GM18867 (cell line): ENCODE results near the gene PDHX.

Experiments used
- ATAC-seq: cut with Tn5 transposase; IDR thresholded peaks from one replicate; pipeline ENCODE4 v1.9.1; 2021; ENCODE audit warnings: mild to moderate bottlenecking, moderate library complexity; ENCODE audit not compliant: unreplicated experiment

The PDHX gene

GRCh38 chr11:35042913-35043312 is 126.5 kb downstream of the PDHX start:
- no peak for ATAC-seq

- ATAC-seq, result no peak
These were observed 127.5 kb downstream of the PDHX start for GRCh38 chr11:35043936-35044335.

GRCh38 chr11:35045236-35045820 is 128.9 kb downstream of the PDHX start:
- peak; percentile 51 for ATAC-seq
